HG03457 (cell line): ENCODE results near the gene SLC4A1AP.
"Not testable (repeated sequence)": the region's sequence is repeated elsewhere in the genome, so short reads cannot be mapped to it uniquely, and the experiment has no call there.

Source experiments
- ATAC-seq: cut with Tn5 transposase; IDR thresholded peaks from one replicate; pipeline ENCODE4 v1.9.1; 2021; ENCODE audit warnings: moderate number of reproducible peaks; ENCODE audit not compliant: unreplicated experiment

SLC4A1AP gene

GRCh38 chr2:27647737-27648136, 16.0 kb upstream of the SLC4A1AP start:
- ATAC-seq, result no peak

DNA sequence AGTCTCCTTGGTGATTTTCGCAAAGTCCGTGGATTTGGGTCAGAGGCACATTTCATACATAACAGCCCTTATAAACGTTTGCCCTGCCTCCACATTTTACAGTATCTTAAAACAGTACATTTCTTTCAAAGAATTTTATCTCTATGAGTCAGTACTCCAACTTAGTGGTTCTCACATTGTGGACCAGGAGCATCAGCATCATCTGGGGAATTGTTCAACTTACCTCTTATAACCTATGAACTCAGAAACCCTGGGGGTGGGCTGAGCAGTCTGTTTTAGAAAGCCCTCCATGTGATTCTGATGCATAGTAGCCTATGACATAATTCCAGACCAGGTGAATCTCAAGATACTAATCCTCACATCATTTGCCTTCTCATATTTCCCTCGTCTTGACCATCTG, 12.6 kb upstream of the SLC4A1AP start:
- no peak for ATAC-seq

- ATAC-seq, result no peak
These were observed 11.3 kb upstream of the SLC4A1AP start for GRCh38 chr2:27652341-27652740.

GRCh38 chr2:27652790-27653189, 10.9 kb upstream of the SLC4A1AP start:
- ATAC-seq, result no peak

GRCh38 chr2:27653397-27653796, 10.3 kb upstream of the SLC4A1AP start:
- no peak for ATAC-seq

DNA sequence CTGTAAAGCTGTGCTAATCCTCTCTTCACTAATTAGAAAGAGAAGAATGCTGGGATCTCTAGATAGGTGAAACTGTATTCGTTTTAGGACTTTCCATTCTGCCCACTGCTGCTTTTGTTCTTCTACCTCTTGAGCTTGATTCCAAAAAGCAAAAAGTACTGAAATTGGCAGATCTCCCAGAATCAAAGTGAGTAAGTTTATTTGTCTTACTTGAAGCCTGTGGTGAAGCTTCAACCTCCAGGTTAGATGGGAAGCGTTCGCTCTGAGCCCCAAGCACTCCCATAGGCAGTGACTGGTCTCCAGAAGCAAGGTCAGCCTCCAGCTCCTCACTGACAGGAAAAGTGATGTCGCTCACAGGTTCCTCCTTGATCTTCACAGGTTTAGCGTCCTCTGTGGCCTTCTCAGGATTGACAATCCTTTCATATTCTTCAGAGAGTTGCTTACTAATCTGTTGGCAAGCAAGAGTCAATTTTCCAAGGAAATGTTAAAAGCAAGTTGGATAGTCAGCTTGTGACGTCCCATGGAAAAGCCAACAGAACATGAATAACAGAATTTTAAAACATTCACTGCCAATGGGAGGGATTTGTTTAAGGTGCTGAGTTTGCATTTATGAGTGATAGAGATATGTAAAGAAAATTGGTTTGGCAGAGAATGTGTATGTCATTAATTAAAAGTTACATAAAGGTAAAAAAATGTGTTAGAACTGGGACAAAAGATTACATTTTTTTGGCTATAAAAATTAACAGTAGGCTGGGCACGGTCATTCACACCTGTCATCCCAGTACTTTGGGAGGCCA, 8.3 kb upstream of the SLC4A1AP start:
- ATAC-seq, result no peak

GRCh38 chr2:27661371-27661770, 2.3 kb upstream of the SLC4A1AP start:
- no peak for ATAC-seq

GRCh38 chr2:27664154-27664574, 475 bp downstream of the SLC4A1AP start:
- ATAC-seq, result peak; percentile 10

- ATAC-seq, result no peak
These were observed 1.1 kb downstream of the SLC4A1AP start for GRCh38 chr2:27664622-27665363.

GRCh38 chr2:27667446-27667845, 3.8 kb downstream of the SLC4A1AP start:
- ATAC-seq, result no peak

- no peak for ATAC-seq
These were observed 7.5 kb downstream of the SLC4A1AP start for GRCh38 chr2:27671235-27671634.

GRCh38 chr2:27672723-27673486, 9.2 kb downstream of the SLC4A1AP start:
- ATAC-seq, result no peak

- no peak for ATAC-seq
These were observed 16.9 kb downstream of the SLC4A1AP start for GRCh38 chr2:27680571-27680970.

GRCh38 chr2:27681841-27682240, 18.2 kb downstream of the SLC4A1AP start:
- ATAC-seq, result no peak

DNA sequence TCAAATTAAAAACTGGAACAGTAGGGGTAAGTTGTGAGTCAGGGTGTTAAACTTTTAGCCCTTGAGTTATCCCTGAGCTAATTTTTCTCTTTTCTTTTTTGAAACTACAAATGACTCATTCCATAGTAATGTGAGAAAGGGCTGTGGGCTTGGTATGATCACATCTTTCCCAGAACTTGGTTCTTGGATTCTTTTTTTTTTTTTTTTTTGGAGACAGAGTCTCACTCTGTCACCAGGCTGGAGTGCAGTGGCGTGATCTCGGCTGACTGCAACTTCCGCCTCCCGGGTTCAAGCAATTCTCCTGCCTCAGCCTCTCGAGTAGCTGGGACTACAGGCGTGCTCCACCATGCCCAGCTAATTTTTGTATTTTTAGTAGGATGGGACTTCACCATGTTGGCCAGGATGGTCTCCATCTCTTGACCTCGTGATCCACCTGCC, 18.7 kb downstream of the SLC4A1AP start:
- not testable (repeated sequence) for ATAC-seq

GRCh38 chr2:27683390-27684071, 19.8 kb downstream of the SLC4A1AP start:
- ATAC-seq, result no peak

- ATAC-seq, result not testable (repeated sequence)
These were observed 21.3 kb downstream of the SLC4A1AP start for GRCh38 chr2:27685006-27685405.

- ATAC-seq, result no peak
These were observed 21.9 kb downstream of the SLC4A1AP start for GRCh38 chr2:27685577-27685976.

DNA sequence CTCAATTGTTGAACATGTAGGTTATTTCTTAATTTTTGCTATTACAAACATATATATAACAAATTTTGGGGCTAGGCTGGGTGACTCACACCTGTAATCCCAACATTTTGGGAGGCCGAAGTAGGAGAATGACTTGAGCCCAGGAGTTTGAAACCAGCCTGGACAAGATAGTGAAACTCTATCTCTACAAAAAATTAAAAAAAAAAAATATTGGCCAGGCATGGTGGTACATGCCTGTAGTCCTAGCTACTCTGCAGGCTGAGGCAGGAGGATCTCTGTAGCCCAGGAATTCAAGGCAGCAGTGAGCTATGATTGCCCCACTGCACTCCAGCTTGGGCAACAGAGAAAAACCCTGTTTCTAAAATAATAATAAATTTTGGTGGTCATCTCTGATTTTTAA, 23.5 kb downstream of the SLC4A1AP start:
- ATAC-seq, result no peak

DNA sequence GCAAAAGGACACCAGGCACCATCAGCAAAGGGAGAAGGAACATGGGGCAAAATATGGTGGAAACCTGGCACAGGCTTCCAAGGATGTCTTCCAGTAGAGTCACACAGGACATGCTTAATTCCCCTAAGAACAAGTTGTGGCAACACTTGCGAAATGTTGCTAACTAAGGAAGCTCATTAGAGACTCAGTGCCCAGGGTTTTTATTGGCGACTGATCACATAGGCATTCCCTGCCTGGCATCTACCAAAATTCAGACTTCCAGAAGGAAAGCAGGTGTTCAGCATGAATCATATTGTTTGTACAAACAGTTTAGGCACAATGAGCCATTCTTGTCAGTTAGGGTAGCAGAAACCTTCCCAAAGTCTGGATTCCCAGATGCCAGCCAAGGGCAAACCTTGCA, 25.7 kb downstream of the SLC4A1AP start:
- ATAC-seq, result no peak

- no peak for ATAC-seq
These were observed 26.4 kb downstream of the SLC4A1AP start for GRCh38 chr2:27690052-27690451.
